Bronchial epithelial cell (primary cell): Measurements from ENCODE around the gene CFAP46. TPM values are rescaled to one million over a fixed set of nuclear protein-coding genes. Genes with fewer than 3 reads are reported as not detected.

Source experiments
- DNase-seq: peaks from one replicate; pipeline ENCODE4 v3.0.0-alpha.2; 2010; ENCODE audit warnings: low read depth
- FAIRE-seq: peaks from 2 replicates; lab custom pipeline; 2011; peaks lifted over from hg19 to GRCh38; lab: Jason Lieb, UNC
- H3K27me3 ChIP-seq: 2 replicates; pipeline ENCODE4 v1.5.1; 2011; ENCODE audit warnings: low read length; ENCODE audit not compliant: control insufficient read depth, insufficient read depth
- H3K36me3 ChIP-seq: 2 replicates; pipeline ENCODE4 v1.5.1; 2011; ENCODE audit warnings: low read length; ENCODE audit not compliant: control insufficient read depth, insufficient read depth
- H3K4me3 ChIP-seq: 2 replicates; pipeline ENCODE4 v1.5.1; 2011; ENCODE audit warnings: mild to moderate bottlenecking, low read depth, low read length, control low read depth
- CTCF ChIP-seq: IDR thresholded peaks from 2 replicates; pipeline ENCODE4 v1.5.1; 2011; ENCODE audit warnings: mild to moderate bottlenecking, moderate library complexity, low read length, control low read depth, inconsistent platforms; ENCODE audit not compliant: insufficient read depth, severe bottlenecking
- total RNA-seq: library from RNA; depleted of rRNA; stranded (reverse); fragments of >200 nt; gene quantifications from 2 replicates; pipeline ENCODE4 v1.2.1, GENCODE V29; 2014

CFAP46 gene
- total RNA-seq, 1 donor from 2014 or later = 0.26 TPM

DNA sequence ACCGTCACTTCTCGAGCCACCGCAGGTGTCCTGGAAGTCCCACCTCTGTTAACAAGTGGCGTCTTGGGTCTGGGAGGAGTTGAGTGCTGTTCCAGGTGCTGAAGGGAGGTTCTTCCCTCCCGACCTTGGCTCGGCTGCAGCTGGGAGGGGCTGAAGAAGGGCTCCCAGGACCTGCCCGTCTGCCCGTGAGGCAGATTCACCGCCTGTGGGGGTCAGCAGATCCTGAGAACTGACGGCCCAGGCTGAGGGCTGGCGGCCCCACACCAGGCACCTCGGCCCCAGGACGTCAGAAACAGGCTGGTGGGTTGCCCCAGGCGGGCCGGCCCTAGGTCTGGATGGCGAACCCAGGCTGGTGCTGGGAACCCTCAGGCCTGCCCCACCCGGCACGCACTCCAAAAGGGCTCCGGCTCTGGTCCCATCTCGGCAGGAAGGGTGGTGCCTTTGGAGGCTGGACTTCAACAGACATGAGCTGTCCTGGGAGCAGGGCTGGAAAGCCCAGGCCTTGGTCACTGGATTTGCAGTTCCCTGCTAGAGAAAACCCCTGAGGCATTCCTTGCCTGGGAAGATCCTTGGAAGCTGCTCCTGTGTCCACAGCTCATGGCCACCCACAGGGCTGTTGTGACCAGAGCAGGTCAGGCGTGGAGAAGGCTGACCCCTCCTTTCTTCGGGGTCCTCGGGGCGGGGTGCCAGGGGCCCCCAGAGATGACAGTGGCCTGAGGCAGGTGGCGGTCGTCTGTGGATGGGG lies 42.6 kb upstream of the CFAP46 start:
- no peak for FAIRE-seq

GRCh38 chr10:132984008-132984295 lies 41.6 kb upstream of the CFAP46 start:
- TF ChIP-seq CTCF = no peak
- FAIRE-seq (no peak), DNase-seq (no peak)
- no peak overlapping the region for H3K4me3 ChIP-seq
- H3K36me3 ChIP-seq = no peaks in the 10 kb centered on the region
- no peaks in the 10 kb centered on the region for H3K27me3 ChIP-seq

More for the DNA sequence above, 42.6 kb upstream of the CFAP46 start:
- Histone ChIP-seq H3K4me3 (no peak overlapping the region), H3K36me3 (no peaks in the 10 kb centered on the region), H3K27me3 (no peaks in the 10 kb centered on the region)
- no peak for DNase-seq
- no peak for TF ChIP-seq CTCF

GRCh38 chr10:132983252-132984007 lies 41.1 kb upstream of the CFAP46 start:
- no peak for TF ChIP-seq CTCF
- no peak for DNase-seq
- Histone ChIP-seq H3K36me3 (no peaks in the 10 kb centered on the region), H3K4me3 (no peak overlapping the region), H3K27me3 (no peaks in the 10 kb centered on the region)
- no peak for FAIRE-seq

- H3K4me3 ChIP-seq = no peak overlapping the region
- FAIRE-seq (no peak), DNase-seq (no peak)
- no peaks in the 10 kb centered on the region for H3K27me3 ChIP-seq
- TF ChIP-seq CTCF = no peak
- H3K36me3 ChIP-seq = no peaks in the 10 kb centered on the region
Measured at GRCh38 chr10:132982301-132982989, 40.1 kb upstream of the CFAP46 start.

GRCh38 chr10:132981746-132982145 lies 39.4 kb upstream of the CFAP46 start:
- FAIRE-seq (no peak), DNase-seq (no peak)
- no peak for TF ChIP-seq CTCF
- H3K27me3 ChIP-seq = no peaks in the 10 kb centered on the region
- H3K36me3 ChIP-seq = no peaks in the 10 kb centered on the region
- H3K4me3 ChIP-seq = no peak overlapping the region
